Ectodermal cell (in vitro differentiated cells): Measurements from ENCODE around the gene IRAK4.

Source experiments
- H3K27ac ChIP-seq: 2 replicates; pipeline ENCODE4 v1.7.0; 2013; ENCODE audit warnings: mild to moderate bottlenecking, low read depth, low read length; ENCODE audit not compliant: insufficient read depth, poor library complexity, severe bottlenecking
- H3K27me3 ChIP-seq: 2 replicates; pipeline ENCODE4 v1.7.0; 2013; ENCODE audit warnings: mild to moderate bottlenecking, low read length; ENCODE audit not compliant: insufficient read depth, control insufficient read depth, poor library complexity, severe bottlenecking
- H3K36me3 ChIP-seq: one replicate; pipeline ENCODE4 v1.7.0; 2013; ENCODE audit warnings: low read length; ENCODE audit not compliant: control insufficient read depth, insufficient read depth
- H3K4me1 ChIP-seq: one replicate; pipeline ENCODE4 v1.7.0; 2013; ENCODE audit warnings: low read length; ENCODE audit not compliant: control insufficient read depth, insufficient read depth
- H3K4me3 ChIP-seq: 2 replicates; pipeline ENCODE4 v1.7.0; 2013; ENCODE audit warnings: low read depth, low read length, control low read depth; ENCODE audit not compliant: insufficient read depth
- H3K9me3 ChIP-seq: 2 replicates; pipeline ENCODE4 v1.7.0; 2013; ENCODE audit warnings: mild to moderate bottlenecking, low read length, moderate library complexity; ENCODE audit not compliant: control insufficient read depth
- WGBS, 2 experiments: methylation state at CpG; one replicate each; pipeline ENCODE4 v1.1.7; 2013; ENCODE audit warnings: missing lambda C conversion rate in 2 of 2; 5-methylcytosine and 5-hydroxymethylcytosine counted together

Gene IRAK4

GRCh38 chr12:43763769-43764168 lies 5.0 kb downstream of the IRAK4 start:
- Histone ChIP-seq H3K9me3 (no peaks in the 10 kb centered on the region), H3K4me3 (no peak overlapping the region), H3K27me3 (no peaks in the 10 kb centered on the region), H3K4me1 (no peaks in the 10 kb centered on the region), H3K27ac (no peak overlapping the region), H3K36me3 (no peaks in the 10 kb centered on the region)

- H3K27ac ChIP-seq = no peak overlapping the region
- no peak overlapping the region for H3K4me3 ChIP-seq
- no peaks in the 10 kb centered on the region for H3K36me3 ChIP-seq
- no peaks in the 10 kb centered on the region for H3K4me1 ChIP-seq
- H3K27me3 ChIP-seq = no peaks in the 10 kb centered on the region
- H3K9me3 ChIP-seq = no peaks in the 10 kb centered on the region
These were observed 5.8 kb downstream of the IRAK4 start for GRCh38 chr12:43764528-43764927.

- no peak overlapping the region for H3K27ac ChIP-seq
- no peaks in the 10 kb centered on the region for H3K36me3 ChIP-seq
- H3K27me3 ChIP-seq = no peaks in the 10 kb centered on the region
- H3K4me3 ChIP-seq = no peak overlapping the region
- no peaks in the 10 kb centered on the region for H3K9me3 ChIP-seq
- H3K4me1 ChIP-seq = no peaks in the 10 kb centered on the region
These were observed 7.5 kb downstream of the IRAK4 start for GRCh38 chr12:43766291-43766690.

GRCh38 chr12:43776498-43776897 lies 17.7 kb downstream of the IRAK4 start:
- Histone ChIP-seq H3K36me3 (no peaks in the 10 kb centered on the region), H3K27ac (no peak overlapping the region), H3K4me3 (no peak overlapping the region), H3K9me3 (no peaks in the 10 kb centered on the region), H3K27me3 (no peaks in the 10 kb centered on the region), H3K4me1 (no peaks in the 10 kb centered on the region)
- 56% methylated on average over 2 of the region's 3 CpGs; no CpG with 5 or more reads in 1 of the 2 experiments for WGBS, 2 experiments

- no peak overlapping the region for H3K27ac ChIP-seq
- no peaks in the 10 kb centered on the region for H3K9me3 ChIP-seq
- H3K36me3 ChIP-seq = no peaks in the 10 kb centered on the region
- no peaks in the 10 kb centered on the region for H3K4me1 ChIP-seq
- no peaks in the 10 kb centered on the region for H3K27me3 ChIP-seq
- H3K4me3 ChIP-seq = no peak overlapping the region
These were observed 28.3 kb downstream of the IRAK4 start for GRCh38 chr12:43786899-43787693.

GRCh38 chr12:43789941-43790340 lies 31.2 kb downstream of the IRAK4 start:
- H3K36me3 ChIP-seq = no peaks in the 10 kb centered on the region

GRCh38 chr12:43795716-43796280 lies 37.0 kb downstream of the IRAK4 start:
- 96 to 100% methylated on average over 2 of the region's 2 CpGs for WGBS, 2 experiments
- Histone ChIP-seq H3K36me3 (peaks cover 24% of the 10 kb centered on the region), H3K27ac (no peak overlapping the region), H3K9me3 (no peaks in the 10 kb centered on the region), H3K27me3 (no peaks in the 10 kb centered on the region), H3K4me3 (no peak overlapping the region), H3K4me1 (no peaks in the 10 kb centered on the region)

More at GRCh38 chr12:43789941-43790340, 31.2 kb downstream of the IRAK4 start:
- H3K27ac ChIP-seq = no peak overlapping the region
- no peaks in the 10 kb centered on the region for H3K27me3 ChIP-seq
- H3K4me3 ChIP-seq = no peak overlapping the region
- no peaks in the 10 kb centered on the region for H3K4me1 ChIP-seq
- no peaks in the 10 kb centered on the region for H3K9me3 ChIP-seq

- Histone ChIP-seq H3K27ac (no peak overlapping the region), H3K4me3 (no peak overlapping the region), H3K36me3 (peaks cover 28% of the 10 kb centered on the region), H3K27me3 (no peaks in the 10 kb centered on the region), H3K4me1 (no peaks in the 10 kb centered on the region), H3K9me3 (no peaks in the 10 kb centered on the region)
- 97 to 98% methylated on average over 3 to 4 of the region's 4 CpGs for WGBS, 2 experiments
These were observed 38.9 kb downstream of the IRAK4 start for GRCh38 chr12:43797561-43798217.

- Histone ChIP-seq H3K9me3 (no peaks in the 10 kb centered on the region), H3K4me1 (no peaks in the 10 kb centered on the region), H3K27me3 (no peaks in the 10 kb centered on the region), H3K4me3 (peak overlapping the region; percentile 92), H3K27ac (no peak overlapping the region), H3K36me3 (peaks cover 6% of the 10 kb centered on the region)
- WGBS, 2 experiments = 9 to 22% methylated on average over 16 to 20 of the region's 20 CpGs
These were observed 46.6 kb downstream of the IRAK4 start for GRCh38 chr12:43805149-43805859.
